Keratinocyte (primary cell): Measurements from ENCODE around the gene GIT1.

ENCODE experiments used
- EZH2 ChIP-seq: IDR thresholded peaks from one replicate; pipeline ENCODE4 v1.6.1; 2012; ENCODE audit warnings: inconsistent platforms, mild to moderate bottlenecking, low read length, moderate library complexity
- TF ChIP-seq, protein P1 (sequence below), 3 experiments: IDR thresholded peaks in 1 of 3; conservative IDR thresholded peaks in 1 of 3; optimal IDR thresholded peaks in 1 of 3; 2 replicates in 2 of 3; 3 replicates in 1 of 3; pipeline versions ENCODE3 to v1.5.1; 2011; ENCODE audit warnings: low read length in 3 of 3, mild to moderate bottlenecking in 3 of 3, moderate library complexity in 2 of 3, control low read depth in 1 of 3, inconsistent platforms in 1 of 3; ENCODE audit not compliant: insufficient read depth in 2 of 3; ENCODE audit errors: extremely low read depth in 1 of 3

DNA sequence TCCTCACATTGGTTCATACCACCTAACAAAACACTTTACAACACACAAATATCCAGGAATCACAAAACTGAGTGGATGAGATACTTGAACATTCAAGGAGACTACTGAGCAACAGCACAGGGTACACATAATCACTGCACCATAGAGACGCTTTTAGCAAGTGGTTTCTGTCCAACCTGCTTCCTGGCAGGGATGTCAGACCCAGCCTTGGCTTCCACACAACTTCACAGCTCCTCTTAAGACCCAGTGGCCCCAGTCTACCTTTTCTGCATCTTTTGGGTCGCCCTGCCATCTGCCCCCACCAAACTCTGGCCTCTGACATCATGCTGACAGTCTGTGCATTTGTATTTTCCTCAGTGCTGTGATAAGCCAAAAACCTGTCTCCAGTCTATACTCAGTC is 39.2 kb upstream of the GIT1 start:
- TF ChIP-seq, protein P1, sequence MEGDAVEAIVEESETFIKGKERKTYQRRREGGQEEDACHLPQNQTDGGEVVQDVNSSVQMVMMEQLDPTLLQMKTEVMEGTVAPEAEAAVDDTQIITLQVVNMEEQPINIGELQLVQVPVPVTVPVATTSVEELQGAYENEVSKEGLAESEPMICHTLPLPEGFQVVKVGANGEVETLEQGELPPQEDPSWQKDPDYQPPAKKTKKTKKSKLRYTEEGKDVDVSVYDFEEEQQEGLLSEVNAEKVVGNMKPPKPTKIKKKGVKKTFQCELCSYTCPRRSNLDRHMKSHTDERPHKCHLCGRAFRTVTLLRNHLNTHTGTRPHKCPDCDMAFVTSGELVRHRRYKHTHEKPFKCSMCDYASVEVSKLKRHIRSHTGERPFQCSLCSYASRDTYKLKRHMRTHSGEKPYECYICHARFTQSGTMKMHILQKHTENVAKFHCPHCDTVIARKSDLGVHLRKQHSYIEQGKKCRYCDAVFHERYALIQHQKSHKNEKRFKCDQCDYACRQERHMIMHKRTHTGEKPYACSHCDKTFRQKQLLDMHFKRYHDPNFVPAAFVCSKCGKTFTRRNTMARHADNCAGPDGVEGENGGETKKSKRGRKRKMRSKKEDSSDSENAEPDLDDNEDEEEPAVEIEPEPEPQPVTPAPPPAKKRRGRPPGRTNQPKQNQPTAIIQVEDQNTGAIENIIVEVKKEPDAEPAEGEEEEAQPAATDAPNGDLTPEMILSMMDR (optimal IDR thresholded peaks at IDR 0.05 in 1 of 3, IDR thresholded peaks at IDR 0.05 in 1 of 3, conservative IDR thresholded peaks at IDR 0.05 in 1 of 3; ENCODE audit: extremely low read depth in 1 of 3, insufficient read depth in 2 of 3, low read length in 3 of 3), result no peak
- TF ChIP-seq EZH2, result no peak
